GM12878 (cell line): ENCODE measurements around the gene MELTF. TPM values are rescaled to one million over a fixed set of nuclear protein-coding genes. Genes with fewer than 3 reads are reported as not detected.

Experiments used
- ATAC-seq: fragments of 200-7000 bp; cut with Tn5 transposase; 3 replicates; pipeline ENCODE4 v1.9.1; 2020; ENCODE audit warnings: mild to moderate bottlenecking, moderate library complexity
- BruUV-seq: library from RNA; stranded (reverse); fragments of 400-500 nt; replicated peaks from 2 replicates; lab custom pipeline; 2021; lab: Mats Ljungman, UMichigan
- CTCF ChIA-PET: fragments of 300-600 bp; sonication (Branson Sonifier 250); formaldehyde crosslinking; extraction: SDS; loops from one replicate; lab custom pipeline; 2021; ENCODE audit warnings: inconsistent platforms; lab: Yijun Ruan, JAX
- POLR2A ChIA-PET: fragments of 350-600 bp; formaldehyde crosslinking; extraction: SDS; loops from one replicate; lab custom pipeline; 2021; ENCODE audit warnings: inconsistent platforms; lab: Charles Lee
- RAD21 ChIA-PET: fragments of 300-600 bp; sonication (Branson Sonifier 250); formaldehyde crosslinking; loops from one replicate; lab custom pipeline; 2023; ENCODE audit warnings: antibody characterized with exemption; ENCODE audit not compliant: unreplicated experiment; lab: Charles Lee
- SMC1A ChIA-PET: fragments of 300-600 bp; sonication (Branson Sonifier 250); formaldehyde crosslinking; loops from one replicate; lab custom pipeline; 2023; ENCODE audit not compliant: unreplicated experiment, uncharacterized antibody; lab: Charles Lee
- DNase-seq: peaks from one replicate; pipeline ENCODE4 v3.0.0-alpha.2; 2011; ENCODE audit warnings: low read depth, low spot score
- FAIRE-seq: peaks from 3 replicates; lab custom pipeline; 2011; peaks lifted over from hg19 to GRCh38; lab: Jason Lieb, UNC
- H2AFZ ChIP-seq: 2 replicates; pipeline ENCODE4 v1.6.0; 2011; ENCODE audit warnings: low read depth, low read length, control low read depth; ENCODE audit not compliant: control insufficient read depth
- H3K27ac ChIP-seq: 2 replicates; pipeline ENCODE4 v1.5.1; 2011; ENCODE audit warnings: control low read depth; ENCODE audit not compliant: control insufficient read depth, insufficient read depth
- H3K27me3 ChIP-seq, 2 experiments: replicated peaks in 1 of 2; 2 replicates each; pipeline versions ENCODE4 v1.6.0 to v1.6.1; 2011; ENCODE audit warnings: low read length in 1 of 2; ENCODE audit not compliant: control insufficient read depth in 2 of 2, insufficient read depth in 2 of 2
- H3K36me3 ChIP-seq, 2 experiments: 2 replicates each; pipeline ENCODE4 v1.5.1; 2011; ENCODE audit warnings: low read length in 1 of 2; ENCODE audit not compliant: control insufficient read depth in 2 of 2, insufficient read depth in 2 of 2
- H3K4me1 ChIP-seq: 2 replicates; pipeline ENCODE4 v1.6.1; 2011; ENCODE audit warnings: mild to moderate bottlenecking, low read length, moderate library complexity, mixed read lengths; ENCODE audit not compliant: control insufficient read depth, insufficient read depth
- H3K4me2 ChIP-seq: 2 replicates; pipeline ENCODE4 v1.6.0; 2011; ENCODE audit warnings: control low read depth; ENCODE audit not compliant: control insufficient read depth, insufficient read depth
- H3K4me3 ChIP-seq: fragments of 200-600 bp; sonication (generic); 2 replicates; pipeline ENCODE4 v1.5.1; 2016
- H3K79me2 ChIP-seq: 2 replicates; pipeline ENCODE4 v1.6.0; 2011; ENCODE audit warnings: low read length; ENCODE audit not compliant: control insufficient read depth, insufficient read depth
- H3K9ac ChIP-seq: 2 replicates; pipeline ENCODE4 v1.8.0; 2011; ENCODE audit warnings: low read length, control low read depth, mixed read lengths; ENCODE audit not compliant: control insufficient read depth, insufficient read depth
- H3K9me3 ChIP-seq: replicated peaks from 3 replicates; pipeline ENCODE4 v1.5.1; 2011; ENCODE audit warnings: mild to moderate bottlenecking, low read length; ENCODE audit not compliant: control insufficient read depth, insufficient read depth
- H4K20me1 ChIP-seq: 2 replicates; pipeline ENCODE4 v1.6.0; 2011; ENCODE audit not compliant: control insufficient read depth, insufficient read depth
- ASH2L ChIP-seq: fragments of 300-600, 200-600 bp; sonication (generic); IDR thresholded peaks from 2 replicates; pipeline ENCODE4 v1.6.1; 2017; ENCODE audit warnings: low read depth, mild to moderate bottlenecking, borderline replicate concordance
- BCL11A ChIP-seq: IDR thresholded peaks from 2 replicates; pipeline ENCODE4 v1.6.1; 2011; ENCODE audit warnings: low read depth, low read length
- CREB1 ChIP-seq: IDR thresholded peaks from 2 replicates; pipeline ENCODE4 v1.6.1; 2012; ENCODE audit warnings: low read depth, mild to moderate bottlenecking, inconsistent platforms
- HDAC2 ChIP-seq: fragments of 200-600 bp; sonication (generic); IDR thresholded peaks from 2 replicates; pipeline ENCODE4 v1.6.1; 2017
- PAX5 ChIP-seq: IDR thresholded peaks from 2 replicates; pipeline ENCODE4 v1.6.1; 2011; ENCODE audit warnings: low read depth, low read length, borderline replicate concordance
- SKIL ChIP-seq: fragments of 450-650 bp; IDR thresholded peaks from 2 replicates; pipeline ENCODE4 v1.6.1; 2017; ENCODE audit warnings: mild to moderate bottlenecking, low read depth, inconsistent platforms; ENCODE audit not compliant: poor library complexity, severe bottlenecking
- ZNF207 ChIP-seq: fragments of 450-650 bp; IDR thresholded peaks from 2 replicates; pipeline ENCODE4 v1.6.1; 2014; ENCODE audit warnings: antibody characterized with exemption, mild to moderate bottlenecking, borderline replicate concordance
- ZZZ3 ChIP-seq: IDR thresholded peaks from 2 replicates; pipeline ENCODE4 v1.6.1; 2011; ENCODE audit warnings: low read depth; ENCODE audit not compliant: control insufficient read depth, insufficient read length
- WGBS: methylation state at CpG from one replicate; pipeline ENCODE4 v1.1.6; 2016; ENCODE audit warnings: low lambda C conversion rate; ENCODE audit not compliant: insufficient replicate concordance, insufficient coverage; ENCODE audit errors: missing lambda C conversion rate; 5-methylcytosine and 5-hydroxymethylcytosine counted together
- in situ Hi-C: fragments of 300-500 bp; cut with MboI; formaldehyde crosslinking; loops from 9 replicates; pipeline ENCODE4 v1.14.3; 2018; ENCODE audit warnings: mixed read lengths
- intact Hi-C: fragments of 100-400 bp; cut with micrococcal nuclease; formaldehyde crosslinking; loops from one replicate; pipeline ENCODE4 v1.14.2; 2022; ENCODE audit not compliant: unreplicated experiment
- polyA plus RNA-seq, 11 experiments: library from polyadenylated mRNA; depleted of rRNA in 4 of 11; unstranded in 6 of 11; stranded (reverse) in 5 of 11; fragments of >200 nt; fragmentation: Nextera tagmentation in 4 of 11; fragmentation: Illumina TruSeq in 1 of 11; extraction: Ambion mirVana in 4 of 11; extraction: Trizol in 1 of 11; gene quantifications; 1 replicate in 1 of 11; 2 replicates in 10 of 11; pipeline versions ENCODE4 v1.2.1 to v1.2.3, GENCODE V29; 2011 to 2016; ENCODE audit warnings: inconsistent platforms in 2 of 11, missing spikeins in 2 of 11, low read depth in 1 of 11
- total RNA-seq, 4 experiments: library from RNA; depleted of rRNA in 3 of 4; stranded (reverse); fragments of >200 nt in 3 of 4; fragmentation: Illumina TruSeq in 1 of 4; extraction: Trizol in 1 of 4; gene quantifications; 2 replicates each; pipeline versions ENCODE4 v1.2.1 to v1.2.3, GENCODE V29; 2013 to 2021

MELTF gene
- total and polyA plus RNA-seq, 10 of the 15 experiments (the other 5 are each of a cell fraction or from before 2014, with no cell fraction given), result 0.55 to 49.1 (median 11.1) TPM

GRCh38 chr3:196992461-196993065 lies 37.1 kb downstream of the MELTF start:
- ChIA-PET POLR2A (interaction anchor here (0.5 kb wide), 1 partner anchor 44 kb away, joined by 3 read pairs; no protein-coding TSS in a partner anchor), RAD21 (no interaction called here), SMC1A (no interaction called here), CTCF (interaction anchor here (1.0 kb wide), 1 partner anchor 13 kb away, joined by 3 read pairs; no protein-coding TSS in a partner anchor)
- no peaks in the 10 kb centered on the region for H3K27me3 ChIP-seq
- 58% methylated on average over 17 of the region's 17 CpGs for WGBS
- DNase-seq, result no peak
- no peaks in the 10 kb centered on the region for H3K36me3 ChIP-seq
- no peak overlapping the region for H3K4me3 ChIP-seq
- H2AFZ ChIP-seq, result no peak overlapping the region
- BruUV-seq, result no TSS peak
- no peaks in the 10 kb centered on the region for H3K4me1 ChIP-seq
- intact Hi-C loops (no loop called here), in situ Hi-C loops (loop anchor here (25.0 kb wide), 1 partner anchor 520 kb away; no protein-coding TSS in a partner anchor)
- H3K9me3 ChIP-seq, result no peaks in the 10 kb centered on the region
- H3K79me2 ChIP-seq, result no peaks in the 10 kb centered on the region
- no peak for ATAC-seq
- no peak for FAIRE-seq
- H3K4me2 ChIP-seq, result no peak overlapping the region
- H3K9ac ChIP-seq, result no peak overlapping the region
- no peak overlapping the region for H3K27ac ChIP-seq
- TF ChIP-seq PAX5 (no peak), CREB1 (no peak), SKIL (no peak), ASH2L (no peak), HDAC2 (no peak), ZZZ3 (no peak), ZNF207 (no peak), BCL11A (no peak)
- no peaks in the 10 kb centered on the region for H4K20me1 ChIP-seq
